HG02588 (cell line): Measurements from ENCODE around the gene GLB1L.
"Not testable (repeated sequence)": the region's sequence is repeated elsewhere in the genome, so short reads cannot be mapped to it uniquely, and the experiment has no call there.

Experiments used
- ATAC-seq: cut with Tn5 transposase; IDR thresholded peaks from one replicate; pipeline ENCODE4 v1.9.1; 2021; ENCODE audit warnings: mild to moderate bottlenecking, moderate library complexity; ENCODE audit not compliant: unreplicated experiment

GLB1L gene

GRCh38 chr2:219245148-219245898, at the start of gene GLB1L, which contains the start of gene STK16:
GLB1L (minus strand) TSS chr2:219245444; CDS start chr2:219243573, 1,871 bp downstream.
STK16 (plus strand) TSS chr2:219245479; CDS start chr2:219246000, 521 bp downstream.
- ATAC-seq, result peak; percentile 61

GRCh38 chr2:219294356-219295351, 49.4 kb upstream of the GLB1L start:
- peak; percentile 86 for ATAC-seq

GRCh38 chr2:219293736-219294231, 48.5 kb upstream of the GLB1L start:
- no peak for ATAC-seq

- no peak for ATAC-seq
Measured at GRCh38 chr2:219292616-219293015, 47.4 kb upstream of the GLB1L start.

- ATAC-seq, result no peak
Measured at GRCh38 chr2:219291910-219292490, 46.8 kb upstream of the GLB1L start.

GRCh38 chr2:219291394-219291793, 46.1 kb upstream of the GLB1L start:
- ATAC-seq, result no peak

- ATAC-seq, result no peak
Measured at GRCh38 chr2:219290381-219291171, 45.3 kb upstream of the GLB1L start.

GRCh38 chr2:219289537-219290361, 44.5 kb upstream of the GLB1L start:
- no peak for ATAC-seq

GRCh38 chr2:219289195-219289536, 43.9 kb upstream of the GLB1L start:
- no peak for ATAC-seq

- no peak for ATAC-seq
Measured at GRCh38 chr2:219287580-219288265, 42.5 kb upstream of the GLB1L start.

- not testable (repeated sequence) for ATAC-seq
Measured at GRCh38 chr2:219287116-219287440, 41.8 kb upstream of the GLB1L start.

GRCh38 chr2:219286436-219287115, 41.3 kb upstream of the GLB1L start:
- ATAC-seq, result no peak

- no peak for ATAC-seq
Measured at GRCh38 chr2:219285894-219286425, 40.7 kb upstream of the GLB1L start.

- ATAC-seq, result no peak
Measured at GRCh38 chr2:219285373-219285735, 40.1 kb upstream of the GLB1L start.

GRCh38 chr2:219284501-219285372, 39.5 kb upstream of the GLB1L start:
- no peak for ATAC-seq

GRCh38 chr2:219282943-219283581, 37.8 kb upstream of the GLB1L start:
- no peak for ATAC-seq

GRCh38 chr2:219282375-219282774, 37.1 kb upstream of the GLB1L start:
- no peak for ATAC-seq
